ENCODE measurements around the gene YARS1.

Gene YARS1

GRCh38 chr1:32749332-32749731 lies 67.8 kb downstream of the YARS1 start:
- Histone ChIP-seq H3K27ac (ENCODE audit: low read length) (no peak overlapping the region), H3K36me3 (ENCODE audit: control insufficient read depth in 1 of 2, insufficient read depth in 2 of 2, low read length in 2 of 2) (no peaks in the 10 kb centered on the region), H3K9me3 (ENCODE audit: control insufficient read depth in 1 of 2, low read length in 2 of 2) (no peaks in the 10 kb centered on the region), H3K4me1 (ENCODE audit: control insufficient read depth in 1 of 2, insufficient read depth in 2 of 2, low read length in 2 of 2) (peaks cover 0 to 7% of the 10 kb centered on the region in 2 donors), H3K27me3 (ENCODE audit: low read depth, low read length) (no peaks in the 10 kb centered on the region), H3K4me3 (ENCODE audit: low read depth in 1 of 2, low read length in 2 of 2) (no peak overlapping the region)

GRCh38 chr1:32748926-32749325 lies 68.2 kb downstream of the YARS1 start:
- H3K27ac ChIP-seq (ENCODE audit: low read length) = no peak overlapping the region
- H3K4me1 ChIP-seq (ENCODE audit: control insufficient read depth in 1 of 2, insufficient read depth in 2 of 2, low read length in 2 of 2) = peaks cover 0 to 7% of the 10 kb centered on the region in 2 donors
- H3K4me3 ChIP-seq (ENCODE audit: low read depth in 1 of 2, low read length in 2 of 2) = no peak overlapping the region
- H3K36me3 ChIP-seq (ENCODE audit: control insufficient read depth in 1 of 2, insufficient read depth in 2 of 2, low read length in 2 of 2) = no peaks in the 10 kb centered on the region
- H3K27me3 ChIP-seq (ENCODE audit: low read depth, low read length) = no peaks in the 10 kb centered on the region
- H3K9me3 ChIP-seq (ENCODE audit: control insufficient read depth in 1 of 2, low read length in 2 of 2) = no peaks in the 10 kb centered on the region

DNA sequence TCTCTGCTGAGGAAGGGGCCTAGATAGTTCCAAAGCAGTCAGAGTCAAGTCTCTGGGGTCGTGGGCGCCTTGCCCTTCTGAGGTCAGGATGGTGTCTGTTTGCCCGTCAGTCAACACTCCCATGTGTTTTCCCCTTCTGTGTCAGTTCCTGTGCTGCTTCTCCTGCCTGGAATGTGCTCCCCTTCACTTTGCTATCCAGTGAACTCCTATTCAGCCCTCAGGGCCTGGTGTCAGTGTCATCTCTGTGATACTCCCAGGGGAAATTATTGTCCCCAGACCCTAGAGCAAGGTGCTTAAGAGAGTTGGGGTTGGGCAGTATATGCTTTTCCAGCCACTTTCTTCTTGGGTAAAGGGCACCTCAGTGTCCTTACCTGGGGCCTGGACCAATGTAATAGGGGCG lies 68.8 kb downstream of the YARS1 start:
- Histone ChIP-seq H3K36me3 (ENCODE audit: control insufficient read depth in 1 of 2, insufficient read depth in 2 of 2, low read length in 2 of 2) (no peaks in the 10 kb centered on the region), H3K27me3 (ENCODE audit: low read depth, low read length) (no peaks in the 10 kb centered on the region), H3K27ac (ENCODE audit: low read length) (no peak overlapping the region), H3K4me1 (ENCODE audit: control insufficient read depth in 1 of 2, insufficient read depth in 2 of 2, low read length in 2 of 2) (peaks cover 0 to 3% of the 10 kb centered on the region in 2 donors), H3K4me3 (ENCODE audit: low read depth in 1 of 2, low read length in 2 of 2) (no peak overlapping the region), H3K9me3 (ENCODE audit: control insufficient read depth in 1 of 2, low read length in 2 of 2) (no peaks in the 10 kb centered on the region)

DNA sequence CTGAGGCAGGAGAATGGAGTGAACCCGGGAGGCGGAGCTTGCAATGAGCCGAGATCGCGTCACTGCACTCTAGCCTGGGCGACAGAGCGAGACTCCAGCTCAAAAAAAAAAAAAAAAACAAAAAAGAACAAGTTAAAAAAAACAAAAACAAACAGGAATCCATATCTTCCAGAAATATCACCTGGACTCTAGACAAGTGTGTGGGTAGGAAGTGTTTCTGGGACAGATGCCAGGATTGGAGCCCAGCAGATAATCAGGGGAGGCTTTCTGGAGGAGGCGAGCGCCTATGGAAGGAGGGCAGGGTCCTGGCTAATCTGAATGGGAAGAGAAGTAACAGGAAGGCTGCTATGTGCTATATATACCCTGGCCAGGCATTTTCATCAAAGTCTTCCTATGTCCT lies 71.0 kb downstream of the YARS1 start:
- H3K36me3 ChIP-seq (ENCODE audit: control insufficient read depth in 1 of 2, insufficient read depth in 2 of 2, low read length in 2 of 2) = no peaks in the 10 kb centered on the region
- no peak overlapping the region for H3K27ac ChIP-seq (ENCODE audit: low read length)
- H3K4me1 ChIP-seq (ENCODE audit: control insufficient read depth in 1 of 2, insufficient read depth in 2 of 2, low read length in 2 of 2) = peaks cover 0 to 13% of the 10 kb centered on the region in 2 donors
- no peaks in the 10 kb centered on the region for H3K27me3 ChIP-seq (ENCODE audit: low read depth, low read length)
- no peak overlapping the region for H3K4me3 ChIP-seq (ENCODE audit: low read depth in 1 of 2, low read length in 2 of 2)
- no peaks in the 10 kb centered on the region for H3K9me3 ChIP-seq (ENCODE audit: control insufficient read depth in 1 of 2, low read length in 2 of 2)

GRCh38 chr1:32744071-32744425 lies 73.1 kb downstream of the YARS1 start:
- Histone ChIP-seq H3K27ac (ENCODE audit: low read length) (peak overlapping the region; percentile 84), H3K4me1 (ENCODE audit: control insufficient read depth in 1 of 2, insufficient read depth in 2 of 2, low read length in 2 of 2) (peaks cover 0 to 18% of the 10 kb centered on the region in 2 donors), H3K4me3 (ENCODE audit: low read depth in 1 of 2, low read length in 2 of 2) (peak overlapping the region in 1 of 2 donors; percentile 61), H3K27me3 (ENCODE audit: low read depth, low read length) (no peaks in the 10 kb centered on the region), H3K36me3 (ENCODE audit: control insufficient read depth in 1 of 2, insufficient read depth in 2 of 2, low read length in 2 of 2) (no peaks in the 10 kb centered on the region), H3K9me3 (ENCODE audit: control insufficient read depth in 1 of 2, low read length in 2 of 2) (no peaks in the 10 kb centered on the region)

GRCh38 chr1:32743380-32744070 lies 73.6 kb downstream of the YARS1 start:
- peak overlapping the region in 1 of 2 donors; percentile 61 for H3K4me3 ChIP-seq (ENCODE audit: low read depth in 1 of 2, low read length in 2 of 2)
- H3K4me1 ChIP-seq (ENCODE audit: control insufficient read depth in 1 of 2, insufficient read depth in 2 of 2, low read length in 2 of 2) = peaks cover 0 to 18% of the 10 kb centered on the region in 2 donors
- H3K36me3 ChIP-seq (ENCODE audit: control insufficient read depth in 1 of 2, insufficient read depth in 2 of 2, low read length in 2 of 2) = no peaks in the 10 kb centered on the region

GRCh38 chr1:32742956-32743355 lies 74.2 kb downstream of the YARS1 start:
- Histone ChIP-seq H3K9me3 (ENCODE audit: control insufficient read depth in 1 of 2, low read length in 2 of 2) (no peaks in the 10 kb centered on the region), H3K27me3 (ENCODE audit: low read depth, low read length) (no peaks in the 10 kb centered on the region), H3K4me3 (ENCODE audit: low read depth in 1 of 2, low read length in 2 of 2) (peak overlapping the region; percentile 61 to 66), H3K4me1 (ENCODE audit: control insufficient read depth in 1 of 2, insufficient read depth in 2 of 2, low read length in 2 of 2) (peaks cover 0 to 18% of the 10 kb centered on the region in 2 donors), H3K36me3 (ENCODE audit: control insufficient read depth in 1 of 2, insufficient read depth in 2 of 2, low read length in 2 of 2) (no peaks in the 10 kb centered on the region), H3K27ac (ENCODE audit: low read length) (peak overlapping the region; percentile 84)

More at GRCh38 chr1:32743380-32744070, 73.6 kb downstream of the YARS1 start:
- no peaks in the 10 kb centered on the region for H3K9me3 ChIP-seq (ENCODE audit: control insufficient read depth in 1 of 2, low read length in 2 of 2)
- no peaks in the 10 kb centered on the region for H3K27me3 ChIP-seq (ENCODE audit: low read depth, low read length)
- H3K27ac ChIP-seq (ENCODE audit: low read length) = peak overlapping the region; percentile 84

GRCh38 chr1:32742199-32742947 lies 74.8 kb downstream of the YARS1 start:
- peaks cover 0 to 18% of the 10 kb centered on the region in 2 donors for H3K4me1 ChIP-seq (ENCODE audit: control insufficient read depth in 1 of 2, insufficient read depth in 2 of 2, low read length in 2 of 2)
- H3K4me3 ChIP-seq (ENCODE audit: low read depth in 1 of 2, low read length in 2 of 2) = peak overlapping the region; percentile 61 to 66

GRCh38 chr1:32741413-32742198 lies 75.6 kb downstream of the YARS1 start:
- peak overlapping the region; percentile 61 to 74 for H3K4me3 ChIP-seq (ENCODE audit: low read depth in 1 of 2, low read length in 2 of 2)
- peak overlapping the region; percentile 84 for H3K27ac ChIP-seq (ENCODE audit: low read length)
- no peaks in the 10 kb centered on the region for H3K9me3 ChIP-seq (ENCODE audit: control insufficient read depth in 1 of 2, low read length in 2 of 2)
- no peaks in the 10 kb centered on the region for H3K27me3 ChIP-seq (ENCODE audit: low read depth, low read length)
- peaks cover 0 to 18% of the 10 kb centered on the region in 2 donors for H3K4me1 ChIP-seq (ENCODE audit: control insufficient read depth in 1 of 2, insufficient read depth in 2 of 2, low read length in 2 of 2)
- H3K36me3 ChIP-seq (ENCODE audit: control insufficient read depth in 1 of 2, insufficient read depth in 2 of 2, low read length in 2 of 2) = no peaks in the 10 kb centered on the region

More at GRCh38 chr1:32742199-32742947, 74.8 kb downstream of the YARS1 start:
- H3K27ac ChIP-seq (ENCODE audit: low read length) = peak overlapping the region; percentile 84
- no peaks in the 10 kb centered on the region for H3K27me3 ChIP-seq (ENCODE audit: low read depth, low read length)
- H3K9me3 ChIP-seq (ENCODE audit: control insufficient read depth in 1 of 2, low read length in 2 of 2) = no peaks in the 10 kb centered on the region
- no peaks in the 10 kb centered on the region for H3K36me3 ChIP-seq (ENCODE audit: control insufficient read depth in 1 of 2, insufficient read depth in 2 of 2, low read length in 2 of 2)

DNA sequence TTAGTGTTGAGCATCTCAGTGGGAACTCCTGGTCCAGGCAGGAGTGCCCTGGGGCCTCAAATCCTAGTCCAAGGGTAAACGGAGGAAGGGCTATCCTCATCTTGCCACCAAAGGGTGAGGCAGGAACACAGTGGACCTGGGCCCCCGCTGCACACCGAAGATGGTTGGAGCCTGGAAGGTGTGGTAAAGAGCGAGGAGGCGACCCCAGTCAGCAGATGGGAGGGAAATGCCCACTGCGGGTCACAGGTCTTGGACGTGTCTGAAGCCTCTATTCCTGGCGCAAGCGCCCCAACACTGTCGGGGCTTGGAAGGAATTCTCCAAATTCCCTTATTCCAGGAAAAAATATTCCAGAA lies 76.1 kb downstream of the YARS1 start:
- no peaks in the 10 kb centered on the region for H3K27me3 ChIP-seq (ENCODE audit: low read depth, low read length)
- H3K36me3 ChIP-seq (ENCODE audit: control insufficient read depth in 1 of 2, insufficient read depth in 2 of 2, low read length in 2 of 2) = no peaks in the 10 kb centered on the region
- H3K27ac ChIP-seq (ENCODE audit: low read length) = peak overlapping the region; percentile 60
- peaks cover 0 to 18% of the 10 kb centered on the region in 2 donors for H3K4me1 ChIP-seq (ENCODE audit: control insufficient read depth in 1 of 2, insufficient read depth in 2 of 2, low read length in 2 of 2)
- H3K9me3 ChIP-seq (ENCODE audit: control insufficient read depth in 1 of 2, low read length in 2 of 2) = no peaks in the 10 kb centered on the region
- peak overlapping the region; percentile 59 to 74 for H3K4me3 ChIP-seq (ENCODE audit: low read depth in 1 of 2, low read length in 2 of 2)

Data from muscle layer of duodenum (tissue), 2 donors.